GM20000 (cell line): Measurements from ENCODE around the gene CPTP.

ENCODE experiments used
- DNase-seq: peaks from one replicate; pipeline ENCODE4 v3.0.0; 2012; ENCODE audit warnings: low spot score
- CTCF ChIP-seq: IDR thresholded peaks from 2 replicates; pipeline ENCODE4 v1.5.1; 2012; ENCODE audit warnings: mild to moderate bottlenecking, control low read depth; ENCODE audit errors: extremely low read depth, missing control alignments

The CPTP gene

GRCh38 chr1:1346501-1346890, 21.9 kb downstream of the CPTP start:
- no peak for TF ChIP-seq CTCF
- DNase-seq, result no peak

GRCh38 chr1:1347026-1347595, 22.5 kb downstream of the CPTP start:
- TF ChIP-seq CTCF, result no peak
- DNase-seq, result no peak

- TF ChIP-seq CTCF, result no peak
- DNase-seq, result no peak
These were observed 23.2 kb downstream of the CPTP start for GRCh38 chr1:1347663-1348419.

GRCh38 chr1:1348420-1349255, 24.0 kb downstream of the CPTP start:
- no peak for TF ChIP-seq CTCF
- no peak for DNase-seq

GRCh38 chr1:1349256-1350012, 24.8 kb downstream of the CPTP start, which contains the start of gene DVL1:
DVL1 (minus strand) TSS chr1:1349418; CDS start chr1:1349065, 353 bp downstream.
- peak; percentile 54 for TF ChIP-seq CTCF
- peak; percentile 99 for DNase-seq

- no peak for DNase-seq
- no peak for TF ChIP-seq CTCF
These were observed 27.2 kb downstream of the CPTP start for GRCh38 chr1:1351511-1352427.
